HepG2 (cell line): ENCODE results near the gene RFTN1. TPM values are rescaled to one million over a fixed set of nuclear protein-coding genes. Genes with fewer than 3 reads are reported as not detected.

Source experiments
- ATAC-seq: fragments of 200-7000 bp; cut with Tn5 transposase; 3 replicates; pipeline ENCODE4 v1.9.1; 2020; ENCODE audit warnings: mild to moderate bottlenecking, moderate library complexity
- BruUV-seq: library from RNA; stranded (reverse); fragments of 400-500 nt; replicated peaks from 2 replicates; lab custom pipeline; 2021; lab: Mats Ljungman, UMichigan
- CTCF ChIA-PET: fragments of 300-600 bp; formaldehyde crosslinking; extraction: SDS; loops from one replicate; lab custom pipeline; 2021; ENCODE audit warnings: low total read pairs, inconsistent platforms, low intra/inter-chr PET ratio; lab: Yijun Ruan, JAX
- POLR2A ChIA-PET: fragments of 350-600 bp; sonication (Branson Sonifier 250); formaldehyde crosslinking; loops from one replicate; lab custom pipeline; 2020; ENCODE audit warnings: antibody characterized with exemption, inconsistent platforms; lab: Yijun Ruan, JAX
- DNase-seq: peaks from one replicate; pipeline ENCODE4 v3.0.0-alpha.2; 2015; ENCODE audit warnings: low spot score
- FAIRE-seq: peaks from 3 replicates; lab custom pipeline; 2011; peaks lifted over from hg19 to GRCh38; lab: Jason Lieb, UNC
- H2AFZ ChIP-seq: one replicate; pipeline ENCODE4 v1.6.1; 2011; ENCODE audit warnings: low read length, inconsistent platforms
- H3K27ac ChIP-seq: fragments of 300-600 bp; 3 replicates; pipeline ENCODE4 v1.8.0; 2011; ENCODE audit warnings: mixed run types, mild to moderate bottlenecking, mixed read lengths, low read length, inconsistent platforms; ENCODE audit not compliant: insufficient read depth; ENCODE audit errors: extremely low read length
- H3K27me3 ChIP-seq, 2 experiments: fragments of 200-600 bp in 1 of 2; 2 replicates in 1 of 2; 3 replicates in 1 of 2; pipeline versions ENCODE4 v1.6.0 to v1.8.0; 2011; ENCODE audit warnings: low read length in 2 of 2, mild to moderate bottlenecking in 2 of 2, moderate library complexity in 2 of 2, inconsistent platforms in 1 of 2; ENCODE audit not compliant: insufficient read depth in 2 of 2, control insufficient read depth in 1 of 2
- H3K36me3 ChIP-seq, 2 experiments: fragments of 200-600 bp in 1 of 2; replicated peaks in 1 of 2; 2 replicates in 1 of 2; 3 replicates in 1 of 2; pipeline versions ENCODE4 v1.5.1 to v1.8.0; 2011; ENCODE audit warnings: low read length in 2 of 2, inconsistent platforms in 1 of 2; ENCODE audit not compliant: insufficient read depth in 2 of 2, control insufficient read depth in 1 of 2
- H3K4me1 ChIP-seq: 2 replicates; pipeline ENCODE4 v1.5.1; 2012; ENCODE audit warnings: low read length, inconsistent platforms; ENCODE audit not compliant: insufficient read depth
- H3K4me2 ChIP-seq: 2 replicates; pipeline ENCODE4 v1.6.0; 2011; ENCODE audit warnings: low read depth, low read length, inconsistent platforms
- H3K4me3 ChIP-seq, 3 experiments: fragments of 200-600 bp in 1 of 3; sonication (generic), shearing (Covaris generic) in 1 of 3; replicated peaks in 1 of 3; 2 replicates each; pipeline ENCODE4 v1.5.1; 2011 to 2016; ENCODE audit warnings: low read length in 3 of 3, inconsistent platforms in 2 of 3, low read depth in 2 of 3, mild to moderate bottlenecking in 2 of 3, control low read depth in 1 of 3, mixed read lengths in 1 of 3; ENCODE audit not compliant: insufficient read depth in 1 of 3
- H3K79me2 ChIP-seq: one replicate; pipeline ENCODE4 v1.6.1; 2011; ENCODE audit warnings: low read length, inconsistent platforms; ENCODE audit not compliant: insufficient read depth
- H3K9ac ChIP-seq: 2 replicates; pipeline ENCODE4 v1.6.0; 2011; ENCODE audit warnings: mild to moderate bottlenecking, low read depth, low read length, inconsistent platforms; ENCODE audit not compliant: insufficient read depth
- H3K9me3 ChIP-seq: 2 replicates; pipeline ENCODE4 v1.5.1; 2012; ENCODE audit warnings: mild to moderate bottlenecking, low read length
- H4K20me1 ChIP-seq: 2 replicates; pipeline ENCODE4 v1.6.0; 2011; ENCODE audit warnings: inconsistent platforms, mild to moderate bottlenecking, low read length, moderate library complexity; ENCODE audit not compliant: insufficient read depth
- IRF9 ChIP-seq: sonication (generic); formaldehyde crosslinking; IDR thresholded peaks from 2 replicates; pipeline ENCODE4 v1.8.0; 2022; ENCODE audit warnings: missing genetic modification reagents, mild to moderate bottlenecking, borderline replicate concordance
- MTA3 ChIP-seq: sonication (generic); formaldehyde crosslinking; IDR thresholded peaks from 2 replicates; pipeline ENCODE4 v1.4.0; 2020; ENCODE audit warnings: missing genetic modification reagents
- SMC3 ChIP-seq: IDR thresholded peaks from 2 replicates; pipeline ENCODE4 v1.6.1; 2011; ENCODE audit warnings: low read length, improper control_type of control experiment
- ZC3H13 ChIP-seq: sonication (generic); formaldehyde crosslinking; IDR thresholded peaks from 2 replicates; pipeline ENCODE4 v1.8.1; 2023; ENCODE audit warnings: mild to moderate bottlenecking, missing genetic modification reagents, moderate library complexity
- ZFX ChIP-seq: sonication (generic); formaldehyde crosslinking; IDR thresholded peaks from 2 replicates; pipeline ENCODE4 v1.4.0; 2020; ENCODE audit warnings: mild to moderate bottlenecking, low read depth, missing genetic modification reagents, moderate library complexity
- ZNF253 ChIP-seq: sonication (generic); formaldehyde crosslinking; IDR thresholded peaks from 2 replicates; pipeline ENCODE4 v1.8.0; 2022; ENCODE audit warnings: mild to moderate bottlenecking, missing genetic modification reagents, borderline replicate concordance
- ZNF281 ChIP-seq: sonication (generic); formaldehyde crosslinking; IDR thresholded peaks from 2 replicates; pipeline ENCODE4 v1.4.0; 2020; ENCODE audit warnings: missing genetic modification reagents, borderline replicate concordance
- WGBS: methylation state at CpG from one replicate; pipeline ENCODE4 v1.1.6; 2017; ENCODE audit warnings: low lambda C conversion rate; 5-methylcytosine and 5-hydroxymethylcytosine counted together
- in situ Hi-C: cut with HindIII; loops from 2 replicates; pipeline ENCODE4 v1.10.0; 2017; ENCODE audit warnings: low pct_unique_long_range_greater_than_20kb; ENCODE audit not compliant: extremely low pct_ligation_motif_present
- intact Hi-C: fragments of 100-400 bp; cut with micrococcal nuclease; formaldehyde crosslinking; loops from one replicate; pipeline ENCODE4 v1.10.0; 2022; ENCODE audit not compliant: unreplicated experiment
- polyA plus RNA-seq, 8 experiments: library from polyadenylated mRNA; depleted of rRNA in 3 of 8; stranded (reverse) in 7 of 8; unstranded in 1 of 8; fragments of >200 nt; fragmentation: Illumina TruSeq in 4 of 8; extraction: Trizol in 4 of 8; gene quantifications; 2 replicates each; pipeline versions ENCODE4 v1.2.1 to v1.2.3, GENCODE V29; 2011 to 2016; ENCODE audit warnings: low read depth in 4 of 8, missing spikeins in 1 of 8, mixed read lengths in 1 of 8; ENCODE audit not compliant: insufficient read depth in 1 of 8
- total RNA-seq, 5 experiments: library from RNA; depleted of rRNA; stranded (reverse); fragments of >200 nt; fragmentation: Illumina TruSeq; extraction: Trizol; gene quantifications; 2 replicates each; pipeline ENCODE4 v1.2.3, GENCODE V29; 2016; ENCODE audit warnings: low read depth in 1 of 5
- TF ChIP-seq, protein P1 (sequence below): sonication (generic); formaldehyde crosslinking; IDR thresholded peaks from 2 replicates; pipeline ENCODE4 v1.4.0; 2020; ENCODE audit warnings: missing genetic modification reagents, borderline replicate concordance

The RFTN1 gene
- total and polyA plus RNA-seq, 2 of the 13 experiments (the other 11 are each of a cell fraction or from before 2014, with no cell fraction given), result not detected

DNA sequence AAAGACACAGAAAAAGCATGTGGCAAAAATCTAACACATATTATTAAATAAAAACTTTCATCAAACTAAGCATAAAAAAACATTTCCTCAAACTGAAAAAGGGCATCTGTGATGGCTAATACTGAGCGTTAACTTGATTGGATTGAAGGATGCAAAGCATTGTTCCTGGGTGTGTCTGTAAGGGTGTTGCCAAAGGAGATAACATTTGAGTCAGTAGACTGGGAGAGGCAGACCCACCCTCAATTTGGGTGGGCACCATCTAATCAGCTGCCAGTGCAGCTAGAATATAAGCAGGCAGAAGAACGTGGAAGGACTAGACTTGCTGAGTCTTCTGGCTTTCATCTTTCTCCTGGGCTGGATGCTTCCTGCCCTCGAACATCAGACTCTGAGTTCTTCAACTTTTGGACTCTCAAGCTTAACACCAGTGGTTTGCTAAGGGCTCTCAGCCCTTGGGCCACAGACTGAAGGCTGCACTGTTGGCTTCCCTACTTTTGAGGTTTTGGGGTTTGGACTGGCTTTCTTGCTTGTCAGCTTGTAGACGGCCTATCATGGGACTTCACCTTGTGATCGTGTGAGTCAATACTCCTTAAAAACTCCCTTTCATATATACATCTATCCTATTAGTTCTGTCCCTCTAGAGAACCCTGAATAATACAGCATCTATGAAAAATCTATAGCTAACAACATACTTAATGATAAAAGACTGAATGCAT lies 46.3 kb upstream of the RFTN1 start:
- Histone ChIP-seq H3K27ac (no peak overlapping the region), H3K9ac (no peak overlapping the region), H3K36me3 (no peaks in the 10 kb centered on the region), H3K4me3 (no peak overlapping the region), H3K79me2 (no peaks in the 10 kb centered on the region), H2AFZ (no peak overlapping the region), H3K27me3 (no peaks in the 10 kb centered on the region), H3K4me2 (no peak overlapping the region), H3K9me3 (peaks cover 4% of the 10 kb centered on the region; the same call in 1 of the 2 replicates), H3K4me1 (no peaks in the 10 kb centered on the region), H4K20me1 (no peaks in the 10 kb centered on the region)
- FAIRE-seq (no peak), ATAC-seq (no peak), DNase-seq (no peak)
- TF ChIP-seq ZC3H13 (CRISPR knock-in tag) (no peak), SMC3 (no peak), IRF9 (CRISPR knock-in tag) (no peak), ZNF281 (CRISPR knock-in tag) (no peak), MTA3 (no peak), ZFX (no peak), ZNF253 (no peak)
- TF ChIP-seq, protein P1, sequence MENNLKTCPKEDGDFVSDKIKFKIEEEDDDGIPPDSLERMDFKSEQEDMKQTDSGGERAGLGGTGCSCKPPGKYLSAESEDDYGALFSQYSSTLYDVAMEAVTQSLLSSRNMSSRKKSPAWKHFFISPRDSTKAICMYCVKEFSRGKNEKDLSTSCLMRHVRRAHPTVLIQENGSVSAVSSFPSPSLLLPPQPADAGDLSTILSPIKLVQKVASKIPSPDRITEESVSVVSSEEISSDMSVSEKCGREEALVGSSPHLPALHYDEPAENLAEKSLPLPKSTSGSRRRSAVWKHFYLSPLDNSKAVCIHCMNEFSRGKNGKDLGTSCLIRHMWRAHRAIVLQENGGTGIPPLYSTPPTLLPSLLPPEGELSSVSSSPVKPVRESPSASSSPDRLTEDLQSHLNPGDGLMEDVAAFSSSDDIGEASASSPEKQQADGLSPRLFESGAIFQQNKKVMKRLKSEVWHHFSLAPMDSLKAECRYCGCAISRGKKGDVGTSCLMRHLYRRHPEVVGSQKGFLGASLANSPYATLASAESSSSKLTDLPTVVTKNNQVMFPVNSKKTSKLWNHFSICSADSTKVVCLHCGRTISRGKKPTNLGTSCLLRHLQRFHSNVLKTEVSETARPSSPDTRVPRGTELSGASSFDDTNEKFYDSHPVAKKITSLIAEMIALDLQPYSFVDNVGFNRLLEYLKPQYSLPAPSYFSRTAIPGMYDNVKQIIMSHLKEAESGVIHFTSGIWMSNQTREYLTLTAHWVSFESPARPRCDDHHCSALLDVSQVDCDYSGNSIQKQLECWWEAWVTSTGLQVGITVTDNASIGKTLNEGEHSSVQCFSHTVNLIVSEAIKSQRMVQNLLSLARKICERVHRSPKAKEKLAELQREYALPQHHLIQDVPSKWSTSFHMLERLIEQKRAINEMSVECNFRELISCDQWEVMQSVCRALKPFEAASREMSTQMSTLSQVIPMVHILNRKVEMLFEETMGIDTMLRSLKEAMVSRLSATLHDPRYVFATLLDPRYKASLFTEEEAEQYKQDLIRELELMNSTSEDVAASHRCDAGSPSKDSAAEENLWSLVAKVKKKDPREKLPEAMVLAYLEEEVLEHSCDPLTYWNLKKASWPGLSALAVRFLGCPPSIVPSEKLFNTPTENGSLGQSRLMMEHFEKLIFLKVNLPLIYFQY (CRISPR knock-in tag), result no peak
- ChIA-PET CTCF (no interaction called here), POLR2A (no interaction called here)
- intact Hi-C loops (no loop called here), in situ Hi-C loops (no loop called here)
- BruUV-seq, result no TSS peak
- 31% methylated on average over 4 of the region's 5 CpGs for WGBS
